GM12892 (cell line): ENCODE measurements around the gene FURIN.
"Not testable (repeated sequence)": the region's sequence is repeated elsewhere in the genome, so short reads cannot be mapped to it uniquely, and the experiment has no call there.

Experiments
- POLR2A ChIP-seq: IDR thresholded peaks from 2 replicates; pipeline ENCODE4 v1.6.1; 2011; ENCODE audit warnings: low read depth, low read length, control low read depth
- POLR2AphosphoS5 ChIP-seq: IDR thresholded peaks from 2 replicates; pipeline ENCODE4 v1.6.1; 2011; ENCODE audit warnings: low read depth, low read length, control low read depth

- not testable (repeated sequence) for TF ChIP-seq POLR2AphosphoS5, POLR2A
These were observed 58.4 kb downstream of the FURIN start for GRCh38 chr15:90926766-90927165.
